Measurements from ENCODE around the gene ADGRG3.
A peak's percentile ranks its signal among the peaks of the same experiment; 100 is the strongest.

The ADGRG3 gene

DNA sequence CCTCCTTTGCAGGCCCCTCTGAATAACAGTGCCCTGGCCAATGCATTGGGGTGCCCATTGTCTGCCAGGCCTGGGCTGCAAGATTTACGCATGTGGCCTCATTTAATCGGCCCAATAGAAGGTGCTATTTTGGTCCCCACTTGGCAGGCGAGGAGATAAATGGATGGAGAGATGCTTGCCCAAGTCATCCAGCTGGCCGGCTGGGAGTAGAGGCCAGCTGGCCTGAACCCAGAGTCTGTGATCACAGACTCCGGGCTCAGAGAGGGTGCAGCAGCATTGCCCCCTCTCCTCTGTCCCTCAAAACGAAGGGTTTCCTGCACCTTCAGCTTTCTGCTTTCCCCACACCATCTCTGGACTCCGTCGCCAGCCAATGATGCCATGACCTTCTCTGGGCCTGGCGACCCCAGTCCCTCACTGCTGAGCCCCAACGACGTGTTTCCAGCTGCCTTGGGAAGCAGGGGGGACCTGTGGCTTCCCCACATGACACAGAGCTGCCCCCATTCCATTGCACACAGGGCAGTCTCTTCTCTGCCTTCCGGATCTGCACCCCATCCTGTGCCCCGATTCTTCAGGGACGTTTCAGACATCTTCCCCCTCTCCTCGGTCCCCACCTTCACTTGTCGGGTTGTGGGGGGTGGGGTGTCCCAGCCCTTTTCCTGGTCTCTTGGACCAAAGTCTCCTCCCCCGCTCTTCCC, 43.2 kb upstream of the ADGRG3 start:
- no peak overlapping the region for H3K27ac ChIP-seq (ENCODE audit: extremely low read depth, low read depth, low read length)
- H3K4me1 ChIP-seq (ENCODE audit: control insufficient read depth, insufficient read depth, low read length) = no peaks in the 10 kb centered on the region
- TF ChIP-seq ZNF843 (tag by site-specific recombination; IDR thresholded peaks at IDR 0.05) (no peak), SCRT2 (tag by site-specific recombination; IDR thresholded peaks at IDR 0.05) (peak; percentile 38), ZNF114 (tag by site-specific recombination; IDR thresholded peaks at IDR 0.05) (no peak), ZNF837 (tag by site-specific recombination; IDR thresholded peaks at IDR 0.05) (no peak)
- POLR2A ChIA-PET = no interaction called here
- CTCF ChIA-PET = interaction anchor here (0.8 to 1.9 kb wide), 3 partner anchors 23 to 59 kb away, joined by 3 to 11 read pairs (median 4); no protein-coding TSS in a partner anchor
- no peaks in the 10 kb centered on the region for H3K36me3 ChIP-seq (ENCODE audit: control insufficient read depth in 2 of 2, insufficient read depth in 1 of 2, low read length in 2 of 2)
- no peak overlapping the region for H3K4me3 ChIP-seq (ENCODE audit: low read depth, low read length)
- no peaks in the 10 kb centered on the region for H3K9me3 ChIP-seq (ENCODE audit: control insufficient read depth, insufficient read depth, low read depth, low read length)

DNA sequence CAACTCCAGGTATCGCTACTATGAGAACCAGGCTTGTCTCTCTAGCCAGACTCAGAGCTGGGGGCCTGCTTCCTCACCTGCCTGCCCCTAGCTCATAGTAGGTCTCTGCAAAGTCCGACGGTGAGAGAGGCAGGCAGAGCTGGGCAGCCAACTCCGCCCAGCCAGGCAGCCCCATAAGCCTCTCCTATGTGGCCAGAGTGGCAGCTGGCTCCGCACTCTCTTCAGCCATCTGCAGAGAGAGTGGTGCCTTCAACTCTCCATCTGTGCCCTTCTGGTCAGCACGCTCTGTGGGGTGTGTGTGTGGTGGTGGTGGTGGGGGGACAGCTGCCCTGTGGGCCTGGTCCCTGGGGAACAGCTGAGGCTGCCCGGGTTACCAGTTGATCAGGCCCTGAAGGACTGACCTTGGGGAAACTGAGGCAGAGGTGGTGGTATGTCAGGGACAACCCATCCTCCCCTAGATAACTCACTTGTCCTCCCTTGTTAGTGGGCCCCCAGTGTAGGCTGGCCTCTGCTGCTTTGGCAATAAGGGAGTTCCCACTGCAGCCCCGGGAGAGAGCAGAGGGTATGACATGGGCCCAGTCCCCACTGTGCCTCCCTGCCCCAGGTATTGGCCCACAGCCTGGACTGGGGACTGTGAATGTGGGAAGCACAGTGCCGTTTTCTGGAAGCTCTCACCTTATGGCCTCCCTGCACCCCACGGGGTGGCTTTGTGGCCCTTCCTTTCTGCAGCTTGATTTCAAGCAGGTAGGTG, 41.5 kb upstream of the ADGRG3 start:
- Histone ChIP-seq H3K4me1 (ENCODE audit: control insufficient read depth, insufficient read depth, low read length) (no peaks in the 10 kb centered on the region), H3K27ac (ENCODE audit: extremely low read depth, low read depth, low read length) (no peak overlapping the region), H3K4me3 (ENCODE audit: low read depth, low read length) (no peak overlapping the region), H3K9me3 (ENCODE audit: control insufficient read depth, insufficient read depth, low read depth, low read length) (no peaks in the 10 kb centered on the region), H3K36me3 (ENCODE audit: control insufficient read depth in 2 of 2, insufficient read depth in 1 of 2, low read length in 2 of 2) (no peaks in the 10 kb centered on the region)
- ChIA-PET POLR2A (no interaction called here), CTCF (interaction anchor here (1.1 to 2.8 kb wide), 3 partner anchors 18 to 50 kb away, joined by 3 to 17 read pairs (median 3); no protein-coding TSS in a partner anchor)
- TF ChIP-seq SP2 (tag by site-specific recombination; IDR thresholded peaks at IDR 0.05) (no peak), GLIS2 (tag by site-specific recombination; IDR thresholded peaks at IDR 0.05) (peak; percentile 22; the same call in 1 of the 2 replicates), ZNF629 (tag by site-specific recombination; IDR thresholded peaks at IDR 0.05) (no peak), ZNF561 (tag by site-specific recombination; IDR thresholded peaks at IDR 0.05; ENCODE audit: borderline replicate concordance) (no peak), ZNF488 (tag by site-specific recombination; IDR thresholded peaks at IDR 0.05) (no peak), ZNF423 (tag by site-specific recombination; IDR thresholded peaks at IDR 0.05) (no peak)

GRCh38 chr16:57627184-57627871, 40.8 kb upstream of the ADGRG3 start:
- Histone ChIP-seq H3K9me3 (ENCODE audit: control insufficient read depth, insufficient read depth, low read depth, low read length) (no peaks in the 10 kb centered on the region), H3K4me3 (ENCODE audit: low read depth, low read length) (no peak overlapping the region), H3K4me1 (ENCODE audit: control insufficient read depth, insufficient read depth, low read length) (no peaks in the 10 kb centered on the region), H3K27ac (ENCODE audit: extremely low read depth, low read depth, low read length) (no peak overlapping the region), H3K36me3 (ENCODE audit: control insufficient read depth in 2 of 2, insufficient read depth in 1 of 2, low read length in 2 of 2) (no peaks in the 10 kb centered on the region)
- ChIA-PET CTCF (interaction anchor here (1.0 to 2.8 kb wide), 4 partner anchors 18 to 51 kb away, joined by 3 to 17 read pairs (median 3); no protein-coding TSS in a partner anchor), POLR2A (interaction anchor here (0.7 kb wide), 1 partner anchor 108 kb away, joined by 3 read pairs; the partner anchor contains the start of gene KATNB1)
- no peak for TF ChIP-seq ZBTB44 (tag by site-specific recombination; IDR thresholded peaks at IDR 0.05)
- TF ChIP-seq, protein P1, sequence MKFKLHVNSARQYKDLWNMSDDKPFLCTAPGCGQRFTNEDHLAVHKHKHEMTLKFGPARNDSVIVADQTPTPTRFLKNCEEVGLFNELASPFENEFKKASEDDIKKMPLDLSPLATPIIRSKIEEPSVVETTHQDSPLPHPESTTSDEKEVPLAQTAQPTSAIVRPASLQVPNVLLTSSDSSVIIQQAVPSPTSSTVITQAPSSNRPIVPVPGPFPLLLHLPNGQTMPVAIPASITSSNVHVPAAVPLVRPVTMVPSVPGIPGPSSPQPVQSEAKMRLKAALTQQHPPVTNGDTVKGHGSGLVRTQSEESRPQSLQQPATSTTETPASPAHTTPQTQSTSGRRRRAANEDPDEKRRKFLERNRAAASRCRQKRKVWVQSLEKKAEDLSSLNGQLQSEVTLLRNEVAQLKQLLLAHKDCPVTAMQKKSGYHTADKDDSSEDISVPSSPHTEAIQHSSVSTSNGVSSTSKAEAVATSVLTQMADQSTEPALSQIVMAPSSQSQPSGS (tag by site-specific recombination; IDR thresholded peaks at IDR 0.05; ENCODE audit: low read depth) = no peak
- no peak for TF ChIP-seq SETDB1 (IDR thresholded peaks at IDR 0.05; ENCODE audit: insufficient read length, low read length)
- TF ChIP-seq, protein P2, sequence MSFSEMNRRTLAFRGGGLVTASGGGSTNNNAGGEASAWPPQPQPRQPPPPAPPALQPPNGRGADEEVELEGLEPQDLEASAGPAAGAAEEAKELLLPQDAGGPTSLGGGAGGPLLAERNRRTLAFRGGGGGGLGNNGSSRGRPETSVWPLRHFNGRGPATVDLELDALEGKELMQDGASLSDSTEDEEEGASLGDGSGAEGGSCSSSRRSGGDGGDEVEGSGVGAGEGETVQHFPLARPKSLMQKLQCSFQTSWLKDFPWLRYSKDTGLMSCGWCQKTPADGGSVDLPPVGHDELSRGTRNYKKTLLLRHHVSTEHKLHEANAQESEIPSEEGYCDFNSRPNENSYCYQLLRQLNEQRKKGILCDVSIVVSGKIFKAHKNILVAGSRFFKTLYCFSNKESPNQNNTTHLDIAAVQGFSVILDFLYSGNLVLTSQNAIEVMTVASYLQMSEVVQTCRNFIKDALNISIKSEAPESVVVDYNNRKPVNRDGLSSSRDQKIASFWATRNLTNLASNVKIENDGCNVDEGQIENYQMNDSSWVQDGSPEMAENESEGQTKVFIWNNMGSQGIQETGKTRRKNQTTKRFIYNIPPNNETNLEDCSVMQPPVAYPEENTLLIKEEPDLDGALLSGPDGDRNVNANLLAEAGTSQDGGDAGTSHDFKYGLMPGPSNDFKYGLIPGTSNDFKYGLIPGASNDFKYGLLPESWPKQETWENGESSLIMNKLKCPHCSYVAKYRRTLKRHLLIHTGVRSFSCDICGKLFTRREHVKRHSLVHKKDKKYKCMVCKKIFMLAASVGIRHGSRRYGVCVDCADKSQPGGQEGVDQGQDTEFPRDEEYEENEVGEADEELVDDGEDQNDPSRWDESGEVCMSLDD (tag by site-specific recombination; IDR thresholded peaks at IDR 0.05) = no peak
- no peak for TF ChIP-seq SP2 (tag by site-specific recombination; IDR thresholded peaks at IDR 0.05)
- TF ChIP-seq ZNF423 (tag by site-specific recombination; IDR thresholded peaks at IDR 0.05) = no peak
- TF ChIP-seq HOXC10 (CRISPR knock-in tag; IDR thresholded peaks at IDR 0.05) = no peak
- TF ChIP-seq, protein P3, sequence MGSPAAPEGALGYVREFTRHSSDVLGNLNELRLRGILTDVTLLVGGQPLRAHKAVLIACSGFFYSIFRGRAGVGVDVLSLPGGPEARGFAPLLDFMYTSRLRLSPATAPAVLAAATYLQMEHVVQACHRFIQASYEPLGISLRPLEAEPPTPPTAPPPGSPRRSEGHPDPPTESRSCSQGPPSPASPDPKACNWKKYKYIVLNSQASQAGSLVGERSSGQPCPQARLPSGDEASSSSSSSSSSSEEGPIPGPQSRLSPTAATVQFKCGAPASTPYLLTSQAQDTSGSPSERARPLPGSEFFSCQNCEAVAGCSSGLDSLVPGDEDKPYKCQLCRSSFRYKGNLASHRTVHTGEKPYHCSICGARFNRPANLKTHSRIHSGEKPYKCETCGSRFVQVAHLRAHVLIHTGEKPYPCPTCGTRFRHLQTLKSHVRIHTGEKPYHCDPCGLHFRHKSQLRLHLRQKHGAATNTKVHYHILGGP (tag by site-specific recombination; IDR thresholded peaks at IDR 0.05) = no peak
